SK-N-SH (cell line): ENCODE results near the gene PRDM11. TPM values are rescaled to one million over a fixed set of nuclear protein-coding genes. Genes with fewer than 3 reads are reported as not detected.
"Not testable (repeated sequence)": the region's sequence is repeated elsewhere in the genome, so short reads cannot be mapped to it uniquely, and the experiment has no call there.

Source experiments
- CTCF ChIA-PET: fragments of 300-600, 350-600 bp; formaldehyde crosslinking; extraction: SDS; loops from one replicate; lab custom pipeline; 2021; lab: Yijun Ruan, JAX
- POLR2A ChIA-PET: fragments of 350-600 bp; sonication (Branson Sonifier 250); formaldehyde crosslinking; extraction: SDS; loops from one replicate; lab custom pipeline; 2020; ENCODE audit warnings: antibody characterized with exemption, inconsistent platforms; lab: Yijun Ruan, JAX
- DNase-seq: peaks from one replicate; pipeline ENCODE4 v3.0.0; 2012
- H2AFZ ChIP-seq: fragments of 200-600 bp; sonication (generic); 2 replicates; pipeline ENCODE4 v1.8.1; 2016; ENCODE audit warnings: antibody characterized with exemption, mild to moderate bottlenecking, low read depth
- H3F3A ChIP-seq: fragments of 200-600 bp; sonication (generic); replicated peaks from 2 replicates; pipeline ENCODE3; 2016; ENCODE audit warnings: antibody characterized with exemption, mild to moderate bottlenecking; ENCODE audit not compliant: insufficient read depth
- H3K27ac ChIP-seq, 2 experiments: fragments of 200-500 bp in 1 of 2; fragments of 200-600 bp in 1 of 2; sonication (Bioruptor generic) in 1 of 2; sonication (generic), shearing (Covaris generic) in 1 of 2; 2 replicates each; pipeline versions ENCODE4 v1.5.1 to v1.6.1; 2014 to 2016; ENCODE audit warnings: low read depth in 2 of 2, inconsistent platforms in 1 of 2, low read length in 1 of 2, mild to moderate bottlenecking in 1 of 2, mixed read lengths in 1 of 2
- H3K27me3 ChIP-seq: fragments of 200-600 bp; sonication (generic), shearing (Covaris generic); 2 replicates; pipeline ENCODE4 v1.6.1; 2016; ENCODE audit warnings: mixed run types; ENCODE audit not compliant: insufficient read depth
- H3K36me3 ChIP-seq, 2 experiments: fragments of 200-500 bp in 1 of 2; fragments of 200-600 bp in 1 of 2; sonication (Bioruptor generic) in 1 of 2; sonication (generic) in 1 of 2; replicated peaks in 1 of 2; 2 replicates each; pipeline versions ENCODE3 to v1.5.1; 2014 to 2016; ENCODE audit warnings: low read length in 1 of 2, mild to moderate bottlenecking in 1 of 2; ENCODE audit not compliant: insufficient read depth in 2 of 2, control insufficient read depth in 1 of 2
- H3K4me1 ChIP-seq, 2 experiments: fragments of 200-500 bp in 1 of 2; fragments of 200-600 bp in 1 of 2; sonication (Bioruptor generic) in 1 of 2; sonication (generic), shearing (Covaris generic) in 1 of 2; 2 replicates each; pipeline versions ENCODE4 v1.5.1 to v1.6.1; 2014 to 2016; ENCODE audit warnings: low read depth in 1 of 2, low read length in 1 of 2, mixed run types in 1 of 2; ENCODE audit not compliant: insufficient read depth in 2 of 2, control insufficient read depth in 1 of 2
- H3K4me2 ChIP-seq: fragments of 200-600 bp; sonication (generic), shearing (Covaris generic); 2 replicates; pipeline ENCODE4 v1.6.1; 2017; ENCODE audit warnings: mixed run types
- H3K4me3 ChIP-seq, 2 experiments: fragments of 200-500 bp in 1 of 2; fragments of 200-600 bp in 1 of 2; sonication (Bioruptor generic) in 1 of 2; sonication (generic), shearing (Covaris generic) in 1 of 2; 2 replicates each; pipeline versions ENCODE4 v1.5.1 to v1.8.1; 2014 to 2016; ENCODE audit warnings: low read depth in 2 of 2, inconsistent platforms in 1 of 2, low read length in 1 of 2, mild to moderate bottlenecking in 1 of 2, mixed read lengths in 1 of 2, moderate library complexity in 1 of 2
- H3K79me2 ChIP-seq: fragments of 200-600 bp; sonication (generic); 2 replicates; pipeline ENCODE4 v1.8.1; 2017; ENCODE audit warnings: mild to moderate bottlenecking; ENCODE audit not compliant: insufficient read depth
- H3K9ac ChIP-seq: fragments of 200-600 bp; sonication (generic); 2 replicates; pipeline ENCODE4 v1.6.1; 2017; ENCODE audit warnings: mixed run types
- H3K9me2 ChIP-seq: fragments of 200-600 bp; sonication (generic); 2 replicates; pipeline ENCODE4 v1.6.1; 2017; ENCODE audit warnings: mixed run types
- H3K9me3 ChIP-seq: fragments of 200-600 bp; sonication (generic); 2 replicates; pipeline ENCODE4 v1.6.1; 2017; ENCODE audit warnings: mixed run types, mild to moderate bottlenecking, moderate library complexity
- H4K20me1 ChIP-seq: fragments of 200-600 bp; sonication (generic); 2 replicates; pipeline ENCODE4 v1.6.1; 2017; ENCODE audit warnings: mild to moderate bottlenecking, mixed run types; ENCODE audit not compliant: insufficient read depth
- CTCF ChIP-seq: fragments of 200-600 bp; sonication (generic); IDR thresholded peaks from 2 replicates; pipeline ENCODE4 v1.6.1; 2017; ENCODE audit warnings: antibody characterized with exemption, mild to moderate bottlenecking, moderate library complexity
- ELF1 ChIP-seq: IDR thresholded peaks from 2 replicates; pipeline ENCODE4 v1.4.0; 2012
- EP300 ChIP-seq, 2 experiments: IDR thresholded peaks; 2 replicates each; pipeline versions ENCODE4 v1.4.0 to v1.6.1; 2012; ENCODE audit warnings: borderline replicate concordance in 1 of 2, low read depth in 1 of 2, low read length in 1 of 2
- EZH2phosphoT487 ChIP-seq: fragments of 200-600 bp; sonication (generic); IDR thresholded peaks from 2 replicates; pipeline ENCODE4 v1.6.1; 2017; ENCODE audit warnings: low read depth, mixed run types, mild to moderate bottlenecking, antibody characterized with exemption, moderate library complexity, borderline replicate concordance
- FOSL2 ChIP-seq: IDR thresholded peaks from 2 replicates; pipeline ENCODE4 v1.4.0; 2012; ENCODE audit warnings: low read depth, mild to moderate bottlenecking, moderate library complexity, borderline replicate concordance
- FOXM1 ChIP-seq: IDR thresholded peaks from 2 replicates; pipeline ENCODE4 v1.4.0; 2012; ENCODE audit warnings: low read depth, mild to moderate bottlenecking
- GABPA ChIP-seq: IDR thresholded peaks from 2 replicates; pipeline ENCODE4 v1.4.0; 2012; ENCODE audit warnings: low read depth, mild to moderate bottlenecking
- MEF2A ChIP-seq: IDR thresholded peaks from 2 replicates; pipeline ENCODE4 v1.4.0; 2012; ENCODE audit warnings: low read depth, borderline replicate concordance
- NFIC ChIP-seq: IDR thresholded peaks from 2 replicates; pipeline ENCODE4 v1.4.0; 2012; ENCODE audit warnings: borderline replicate concordance
- RAD21 ChIP-seq: IDR thresholded peaks from 2 replicates; pipeline ENCODE4 v1.6.1; 2012; ENCODE audit warnings: mild to moderate bottlenecking, low read length
- RXRA ChIP-seq: IDR thresholded peaks from 2 replicates; pipeline ENCODE4 v1.4.0; 2012; ENCODE audit warnings: low read depth, mild to moderate bottlenecking, borderline replicate concordance
- SIN3A ChIP-seq: IDR thresholded peaks from 2 replicates; pipeline ENCODE4 v1.6.1; 2012; ENCODE audit warnings: low read depth, mild to moderate bottlenecking, low read length, moderate library complexity, borderline replicate concordance
- TCF12 ChIP-seq: IDR thresholded peaks from 2 replicates; pipeline ENCODE4 v1.4.0; 2012
- WGBS: methylation state at CpG from one replicate; pipeline ENCODE4 v1.1.6; 2017; ENCODE audit warnings: low lambda C conversion rate; 5-methylcytosine and 5-hydroxymethylcytosine counted together
- polyA plus RNA-seq, 3 experiments: library from polyadenylated mRNA; depleted of rRNA; stranded (reverse); fragments of >200 nt; gene quantifications; 2 replicates each; pipeline ENCODE4 v1.2.3, GENCODE V29; 2012

PRDM11 gene
- polyA plus RNA-seq, 1 of the 3 experiments (the other 2 are of a cell fraction) = 4.5 TPM

- DNase-seq, H3K9ac ChIP-seq, H3K9me2 ChIP-seq, H4K20me1 ChIP-seq, H3K4me3 ChIP-seq, H3K79me2 ChIP-seq, H3K4me1 ChIP-seq, H3F3A ChIP-seq, H3K27me3 ChIP-seq, H3K9me3 ChIP-seq, H3K27ac ChIP-seq, POLR2A ChIA-PET, H2AFZ ChIP-seq, H3K4me2 ChIP-seq, H3K36me3 ChIP-seq: not testable (repeated sequence)
- 87% methylated on average over 1 of the region's 1 CpG for WGBS
- CTCF ChIA-PET = interaction anchor here (1.4 kb wide), 1 partner anchor 17 kb away, joined by 4 read pairs; no protein-coding TSS in a partner anchor
Measured at GRCh38 chr11:45249372-45249771, 102.9 kb downstream of the PRDM11 start.

- no peaks in the 10 kb centered on the region for H3K9me2 ChIP-seq
- no peak for DNase-seq
- peaks cover 0 to 6% of the 10 kb centered on the region in 2 experiments; a peak in 1 of 4 replicates for H3K4me1 ChIP-seq
- no peak overlapping the region for H3K27ac ChIP-seq
- no peaks in the 10 kb centered on the region for H3F3A ChIP-seq
- H3K79me2 ChIP-seq = no peaks in the 10 kb centered on the region
- H4K20me1 ChIP-seq = no peaks in the 10 kb centered on the region
- H3K36me3 ChIP-seq = no peaks in the 10 kb centered on the region
- H3K4me2 ChIP-seq = no peak overlapping the region
- ChIA-PET CTCF (interaction anchor here (0.8 to 1.4 kb wide), 3 partner anchors 16 to 62 kb away, joined by 3 to 6 read pairs (median 4); no protein-coding TSS in a partner anchor), POLR2A (no interaction called here)
- no peaks in the 10 kb centered on the region for H3K9me3 ChIP-seq
- 35% methylated on average over 3 of the region's 3 CpGs for WGBS
- H3K9ac ChIP-seq = no peak overlapping the region
- no peak for TF ChIP-seq EZH2phosphoT487
- no peak for TF ChIP-seq CTCF
- TF ChIP-seq RXRA = no peak
- TF ChIP-seq FOSL2 = no peak
- TF ChIP-seq NFIC = no peak
- no peak for TF ChIP-seq SIN3A
- TF ChIP-seq MEF2A = no peak
- no peak for TF ChIP-seq TCF12
- TF ChIP-seq FOXM1 = no peak
- no peak for TF ChIP-seq ELF1
- TF ChIP-seq RAD21 = no peak
- no peak for TF ChIP-seq EP300 (IDR thresholded peaks at IDR 0.05; ENCODE audit: borderline replicate concordance in 1 of 2, low read depth in 1 of 2, low read length in 1 of 2)
- no peak for TF ChIP-seq GABPA
- H3K4me3 ChIP-seq = no peak overlapping the region
- peaks cover 7% of the 10 kb centered on the region; the same call in 1 of the 2 replicates for H3K27me3 ChIP-seq
- H2AFZ ChIP-seq = no peak overlapping the region
Measured at GRCh38 chr11:45250035-45250718, 103.7 kb downstream of the PRDM11 start.
